ENCODE data around the gene C11orf42. TPM values are rescaled to one million over a fixed set of nuclear protein-coding genes. Genes with fewer than 3 reads are reported as not detected.

Gene C11orf42
- total and polyA plus RNA-seq, 2 donors (not counting 3 experiments of a cell fraction or from before 2014, with no cell fraction given): not detected

GRCh38 chr11:6240139-6240538, 34.8 kb downstream of the C11orf42 start:
- no TSS peak for BruUV-seq (replicated peaks)
- Histone ChIP-seq H3K4me3 (replicated peaks in 1 of 3; ENCODE audit: insufficient read depth in 1 of 3, low read depth in 1 of 3, low read length in 3 of 3) (no peak overlapping the region), H3K4me1 (ENCODE audit: control insufficient read depth, extremely low read depth, insufficient read depth, low read length) (no peaks in the 10 kb centered on the region), H3K27me3 (ENCODE audit: control insufficient read depth in 2 of 2, insufficient read depth in 2 of 2, low read length in 2 of 2) (peaks cover 12 to 14% of the 10 kb centered on the region in 2 experiments), H4K20me1 (replicated peaks; ENCODE audit: control insufficient read depth, extremely low read depth, insufficient read depth, low read length) (no peaks in the 10 kb centered on the region), H3K9me1 (replicated peaks; ENCODE audit: control insufficient read depth, extremely low read depth, insufficient read depth, low read length) (no peaks in the 10 kb centered on the region), H3K9ac (replicated peaks; ENCODE audit: extremely low read depth, insufficient read depth, low read length) (no peak overlapping the region), H3K79me2 (ENCODE audit: control insufficient read depth, insufficient read depth, low read length) (no peaks in the 10 kb centered on the region), H3K27ac (ENCODE audit: insufficient read depth, low read depth, low read length) (no peak overlapping the region), H3K36me3 (ENCODE audit: control insufficient read depth in 2 of 2, extremely low read depth in 1 of 2, insufficient read depth in 2 of 2, low read length in 2 of 2) (no peaks in the 10 kb centered on the region), H3K4me2 (ENCODE audit: insufficient read depth, low read length) (no peak overlapping the region), H2AFZ (ENCODE audit: low read depth, low read length) (no peak overlapping the region), H3K9me3 (replicated peaks; ENCODE audit: control insufficient read depth, insufficient read depth, low read length) (no peaks in the 10 kb centered on the region)
- dilution Hi-C loops (cut with MboI; ENCODE audit: extremely low pct_ligation_motif_present, low sequenced_read_pairs) (no loop called here), intact Hi-C loops (cut with micrococcal nuclease) (no loop called here)
- POLR2A ChIA-PET: no interaction called here
- no peak for TF ChIP-seq POLR2A (IDR thresholded peaks at IDR 0.05; ENCODE audit: low read depth, low read length)
- no peak for TF ChIP-seq POLR2AphosphoS5 (IDR thresholded peaks at IDR 0.05; ENCODE audit: insufficient read depth, low read depth, low read length)
- no peak for TF ChIP-seq JUN (IDR thresholded peaks at IDR 0.05; ENCODE audit: borderline replicate concordance, insufficient read depth, insufficient read length, low read depth)
- TF ChIP-seq GATA2 (IDR thresholded peaks at IDR 0.05; ENCODE audit: insufficient read depth, insufficient read length, low read depth, low read length): no peak
- no peak for TF ChIP-seq MYC (IDR thresholded peaks at IDR 0.05; ENCODE audit: low read depth, low read length)
- no peak for TF ChIP-seq MAX (IDR thresholded peaks at IDR 0.05; ENCODE audit: insufficient read depth, insufficient read length)
- no peak for TF ChIP-seq EZH2 (IDR thresholded peaks at IDR 0.05; ENCODE audit: borderline replicate concordance, low read depth, low read length, severe bottlenecking)
- TF ChIP-seq FOS (IDR thresholded peaks at IDR 0.05; ENCODE audit: borderline replicate concordance, insufficient read depth, low read length): no peak
- TF ChIP-seq CTCF (IDR thresholded peaks at IDR 0.05; ENCODE audit: extremely low read depth in 1 of 2, insufficient read depth in 1 of 2, low read depth in 1 of 2, low read length in 2 of 2): no peak
- DNase-seq (ENCODE audit: low read depth, low spot score) (no peak), FAIRE-seq (no peak)
- CTCF ChIA-PET: interaction anchor here (1.1 to 4.1 kb wide), 2 partner anchors 11 to 113 kb away, joined by 3 to 15 read pairs; no protein-coding TSS in a partner anchor

Measured in endothelial cell of umbilical vein (primary cell).